ENCODE measurements around the gene CSAD.

CSAD gene

GRCh38 chr12:53200458-53201176 lies 19.9 kb upstream of the CSAD start:
- FAIRE-seq: peak; percentile 85
- peak; percentile 73 for DNase-seq (ENCODE audit: insufficient read length, low spot score)

GRCh38 chr12:53200107-53200457 lies 19.4 kb upstream of the CSAD start:
- DNase-seq (ENCODE audit: insufficient read length, low spot score): no peak
- no peak for FAIRE-seq

GRCh38 chr12:53199700-53200099 lies 19.0 kb upstream of the CSAD start:
- FAIRE-seq (no peak), DNase-seq (ENCODE audit: insufficient read length, low spot score) (no peak)

GRCh38 chr12:53198486-53199110 lies 17.9 kb upstream of the CSAD start:
- no peak for DNase-seq (ENCODE audit: insufficient read length, low spot score)
- FAIRE-seq: no peak

- FAIRE-seq (no peak), DNase-seq (ENCODE audit: insufficient read length, low spot score) (no peak)
These were observed 16.4 kb upstream of the CSAD start for GRCh38 chr12:53197011-53197640.

GRCh38 chr12:53196486-53196885 lies 15.8 kb upstream of the CSAD start:
- DNase-seq (ENCODE audit: insufficient read length, low spot score): no peak
- no peak for FAIRE-seq

- FAIRE-seq (no peak), DNase-seq (ENCODE audit: insufficient read length, low spot score) (no peak)
These were observed 15.0 kb upstream of the CSAD start for GRCh38 chr12:53195516-53196420.

GRCh38 chr12:53194973-53195372 lies 14.2 kb upstream of the CSAD start:
- DNase-seq (ENCODE audit: insufficient read length, low spot score): no peak
- FAIRE-seq: no peak

GRCh38 chr12:53193985-53194716 lies 13.4 kb upstream of the CSAD start:
- FAIRE-seq (no peak), DNase-seq (ENCODE audit: insufficient read length, low spot score) (no peak)

GRCh38 chr12:53193040-53193439 lies 12.3 kb upstream of the CSAD start:
- FAIRE-seq: no peak
- no peak for DNase-seq (ENCODE audit: insufficient read length, low spot score)

GRCh38 chr12:53192531-53193021 lies 11.9 kb upstream of the CSAD start:
- FAIRE-seq (no peak), DNase-seq (ENCODE audit: insufficient read length, low spot score) (no peak)

- FAIRE-seq: no peak
These were observed 11.3 kb upstream of the CSAD start for GRCh38 chr12:53191885-53192530.

GRCh38 chr12:53191096-53191884 lies 10.6 kb upstream of the CSAD start:
- FAIRE-seq: no peak
- DNase-seq (ENCODE audit: insufficient read length, low spot score): no peak

More at GRCh38 chr12:53191885-53192530, 11.3 kb upstream of the CSAD start:
- DNase-seq (ENCODE audit: insufficient read length, low spot score): no peak

- DNase-seq (ENCODE audit: insufficient read length, low spot score) (no peak), FAIRE-seq (peak; percentile 79)
These were observed 9.5 kb upstream of the CSAD start for GRCh38 chr12:53190108-53190729.

GRCh38 chr12:53187145-53187899 lies 6.6 kb upstream of the CSAD start:
- FAIRE-seq: no peak
- DNase-seq (ENCODE audit: insufficient read length, low spot score): no peak

- no peak for FAIRE-seq
These were observed 6.0 kb upstream of the CSAD start for GRCh38 chr12:53186745-53187144.

GRCh38 chr12:53185582-53186153 lies 4.9 kb upstream of the CSAD start:
- DNase-seq (ENCODE audit: insufficient read length, low spot score): no peak
- FAIRE-seq: no peak

More at GRCh38 chr12:53186745-53187144, 6.0 kb upstream of the CSAD start:
- DNase-seq (ENCODE audit: insufficient read length, low spot score): no peak

All from GM19239 (cell line).